ENCODE results near the gene TPGS2.

GRCh38 chr18:36828630-36829361 is at the start of gene TPGS2, which contains the start of gene KIAA1328:
- TF ChIP-seq CTCF (IDR thresholded peaks at IDR 0.05; ENCODE audit: poor library complexity, severe bottlenecking) (peak; percentile 82), POLR2AphosphoS5 (IDR thresholded peaks at IDR 0.05) (peak; percentile 85), EP300 (conservative IDR thresholded peaks at IDR 0.05; ENCODE audit: poor library complexity, severe bottlenecking) (peak; percentile 60), TAF1 (IDR thresholded peaks at IDR 0.05; ENCODE audit: low read depth) (no peak), EZH2 (IDR thresholded peaks at IDR 0.05; ENCODE audit: borderline replicate concordance, insufficient read depth, low read length, poor library complexity, severe bottlenecking) (no peak)

Data from neural cell (in vitro differentiated cells).